CD4-positive, alpha-beta T cell treated with Interferon gamma for 1 hour (primary cell): ENCODE results near the gene CEP63.

ENCODE experiments used
- DNase-seq: peaks from one replicate; pipeline ENCODE4 v3.0.0-alpha.2; 2020

Gene CEP63

GRCh38 chr3:134610432-134611385, 124.9 kb downstream of the CEP63 start:
- no peak for DNase-seq

- DNase-seq, result no peak
Observed at GRCh38 chr3:134611516-134611915, 125.7 kb downstream of the CEP63 start.

GRCh38 chr3:134613006-134613520, 127.2 kb downstream of the CEP63 start:
- DNase-seq, result no peak

GRCh38 chr3:134614955-134615354, 129.1 kb downstream of the CEP63 start:
- DNase-seq, result no peak

GRCh38 chr3:134615743-134616142, 129.9 kb downstream of the CEP63 start:
- DNase-seq, result no peak

GRCh38 chr3:134617608-134618477, 132.0 kb downstream of the CEP63 start:
- no peak for DNase-seq

- DNase-seq, result no peak
Observed at GRCh38 chr3:134618478-134619300, 132.8 kb downstream of the CEP63 start.

GRCh38 chr3:134619301-134619615, 133.4 kb downstream of the CEP63 start:
- no peak for DNase-seq

GRCh38 chr3:134619884-134620445, 134.1 kb downstream of the CEP63 start:
- DNase-seq, result no peak

GRCh38 chr3:134620476-134621115, 134.7 kb downstream of the CEP63 start:
- DNase-seq, result no peak

GRCh38 chr3:134621854-134622253, 136.0 kb downstream of the CEP63 start:
- DNase-seq, result no peak

GRCh38 chr3:134622806-134623365, 137.0 kb downstream of the CEP63 start:
- no peak for DNase-seq

- DNase-seq, result no peak
Observed at GRCh38 chr3:134623615-134624245, 137.9 kb downstream of the CEP63 start.
